H9 (cell line): ENCODE results near the gene CDK15. TPM values are rescaled to one million over a fixed set of nuclear protein-coding genes. Genes with fewer than 3 reads are reported as not detected.

ENCODE experiments used
- DNase-seq: peaks from one replicate; pipeline ENCODE4 v3.0.0-alpha.2; 2017
- H2AFZ ChIP-seq: one replicate; pipeline ENCODE4 v1.6.1; 2013; ENCODE audit warnings: mild to moderate bottlenecking, low read length, control low read depth, moderate library complexity
- H2AK5ac ChIP-seq: 2 replicates; pipeline ENCODE4 v1.6.1; 2013; ENCODE audit warnings: low read length, control low read depth, mixed read lengths; ENCODE audit not compliant: insufficient read length
- H2BK120ac ChIP-seq: one replicate; pipeline ENCODE4 v1.6.1; 2013; ENCODE audit warnings: low read depth, mild to moderate bottlenecking, low read length, control low read depth, inconsistent platforms; ENCODE audit not compliant: poor library complexity, severe bottlenecking
- H2BK12ac ChIP-seq: 2 replicates; pipeline ENCODE4 v1.6.1; 2013; ENCODE audit warnings: low read length, control low read depth, mixed read lengths, low read depth; ENCODE audit not compliant: insufficient read length
- H2BK15ac ChIP-seq: 2 replicates; pipeline ENCODE4 v1.6.1; 2013; ENCODE audit warnings: low read depth, low read length, control low read depth
- H2BK20ac ChIP-seq: one replicate; pipeline ENCODE4 v1.6.1; 2013; ENCODE audit warnings: low read depth, mild to moderate bottlenecking, low read length, control low read depth, inconsistent platforms; ENCODE audit not compliant: poor library complexity, severe bottlenecking
- H2BK5ac ChIP-seq: 2 replicates; pipeline ENCODE4 v1.6.1; 2013; ENCODE audit warnings: low read length, control low read depth, mixed read lengths; ENCODE audit not compliant: insufficient read length
- H3K14ac ChIP-seq: 2 replicates; pipeline ENCODE4 v1.6.1; 2013; ENCODE audit warnings: low read length, control low read depth; ENCODE audit not compliant: insufficient read depth
- H3K18ac ChIP-seq: 2 replicates; pipeline ENCODE4 v1.6.1; 2013; ENCODE audit warnings: low read depth, mild to moderate bottlenecking, mixed read lengths, low read length, control low read depth; ENCODE audit not compliant: insufficient read length
- H3K23ac ChIP-seq: 2 replicates; pipeline ENCODE4 v1.6.1; 2013; ENCODE audit warnings: low read length, control low read depth, mixed read lengths, low read depth; ENCODE audit not compliant: insufficient read length
- H3K23me2 ChIP-seq: 2 replicates; pipeline ENCODE4 v1.6.1; 2013; ENCODE audit warnings: low read depth, mild to moderate bottlenecking, mixed read lengths, low read length, control low read depth; ENCODE audit not compliant: insufficient read length, poor library complexity, severe bottlenecking
- H3K27ac ChIP-seq: 2 replicates; pipeline ENCODE4 v1.5.1; 2013; ENCODE audit warnings: low read length, control low read depth, mixed read lengths, low read depth; ENCODE audit not compliant: insufficient read length
- H3K27me3 ChIP-seq: 2 replicates; pipeline ENCODE4 v1.6.1; 2013; ENCODE audit warnings: low read length, control low read depth, inconsistent platforms; ENCODE audit not compliant: insufficient read depth
- H3K4ac ChIP-seq: 2 replicates; pipeline ENCODE4 v1.6.1; 2013; ENCODE audit warnings: low read depth, mild to moderate bottlenecking, control low read depth, inconsistent platforms, low read length, moderate library complexity
- H3K4me1 ChIP-seq: 2 replicates; pipeline ENCODE4 v1.6.1; 2013; ENCODE audit warnings: low read length, control low read depth, inconsistent platforms; ENCODE audit not compliant: insufficient read depth
- H3K4me2 ChIP-seq: 2 replicates; pipeline ENCODE4 v1.6.1; 2013; ENCODE audit warnings: low read length, control low read depth, mixed read lengths; ENCODE audit not compliant: insufficient read length, insufficient read depth
- H3K56ac ChIP-seq: 2 replicates; pipeline ENCODE4 v1.6.1; 2013; ENCODE audit warnings: low read depth, mild to moderate bottlenecking, mixed read lengths, low read length, control low read depth; ENCODE audit not compliant: insufficient read length
- H3K79me1 ChIP-seq: 2 replicates; pipeline ENCODE4 v1.6.1; 2013; ENCODE audit warnings: low read depth, mild to moderate bottlenecking, moderate library complexity, low read length, control low read depth, inconsistent platforms; ENCODE audit not compliant: insufficient read depth, poor library complexity, severe bottlenecking
- H3K79me2 ChIP-seq: 2 replicates; pipeline ENCODE4 v1.6.1; 2013; ENCODE audit warnings: low read length, control low read depth, inconsistent platforms; ENCODE audit not compliant: insufficient read depth
- H3K9ac ChIP-seq: 2 replicates; pipeline ENCODE4 v1.6.1; 2013; ENCODE audit warnings: low read length, control low read depth, mixed read lengths; ENCODE audit not compliant: insufficient read length; ENCODE audit errors: extremely low read depth
- H3K9me3 ChIP-seq: one replicate; pipeline ENCODE4 v1.6.1; 2013; ENCODE audit warnings: low read depth, low read length, inconsistent platforms; ENCODE audit not compliant: control insufficient read depth
- H3T11ph ChIP-seq: one replicate; pipeline ENCODE4 v1.6.1; 2013; ENCODE audit warnings: mild to moderate bottlenecking, low read length, control low read depth, inconsistent platforms
- H4K20me1 ChIP-seq: one replicate; pipeline ENCODE4 v1.6.1; 2013; ENCODE audit not compliant: control insufficient read depth, insufficient read length, insufficient read depth
- H4K5ac ChIP-seq: 2 replicates; pipeline ENCODE4 v1.6.1; 2013; ENCODE audit warnings: low read depth, mild to moderate bottlenecking, mixed read lengths, low read length, control low read depth; ENCODE audit not compliant: insufficient read length
- H4K8ac ChIP-seq: replicated peaks from 2 replicates; pipeline ENCODE4 v1.6.1; 2013; ENCODE audit warnings: low read length, control low read depth, mixed read lengths, low read depth; ENCODE audit not compliant: insufficient read length
- H4K91ac ChIP-seq: 2 replicates; pipeline ENCODE4 v1.6.1; 2013; ENCODE audit warnings: low read depth, mild to moderate bottlenecking, moderate library complexity, mixed read lengths, low read length, control low read depth; ENCODE audit not compliant: insufficient read length
- H3K27ac Mint-ChIP-seq, 3 experiments: 2 replicates in 2 of 3; 3 replicates in 1 of 3; pipeline ENCODE4 v1.8.0; 2020 to 2021; ENCODE audit warnings: mixed read lengths in 3 of 3, mild to moderate bottlenecking in 1 of 3, moderate library complexity in 1 of 3
- H3K27me3 Mint-ChIP-seq: 2 replicates; pipeline ENCODE4 v1.8.0; 2021; ENCODE audit warnings: low read depth, mild to moderate bottlenecking, moderate library complexity, mixed read lengths
- H3K36me3 Mint-ChIP-seq, 3 experiments: 2 replicates in 2 of 3; 3 replicates in 1 of 3; pipeline ENCODE4 v1.8.0; 2020 to 2021; ENCODE audit warnings: low read depth in 3 of 3, mixed read lengths in 3 of 3; ENCODE audit not compliant: insufficient read depth in 1 of 3
- H3K4me1 Mint-ChIP-seq, 2 experiments: 2 replicates each; pipeline ENCODE4 v1.8.0; 2020; ENCODE audit warnings: mixed read lengths in 2 of 2
- H3K4me3 Mint-ChIP-seq, 2 experiments: 2 replicates in 1 of 2; 3 replicates in 1 of 2; pipeline ENCODE4 v1.8.0; 2020 to 2021; ENCODE audit warnings: mild to moderate bottlenecking in 2 of 2, mixed read lengths in 2 of 2, moderate library complexity in 1 of 2
- H3K9me3 Mint-ChIP-seq, 2 experiments: 2 replicates in 1 of 2; 3 replicates in 1 of 2; pipeline ENCODE4 v1.8.0; 2020; ENCODE audit warnings: mild to moderate bottlenecking in 2 of 2, mixed read lengths in 2 of 2, moderate library complexity in 1 of 2
- CTCF ChIP-seq: fragments of 200-600 bp; sonication (generic); conservative IDR thresholded peaks from 3 replicates; pipeline ENCODE4 v1.8.0; 2021; ENCODE audit warnings: antibody characterized with exemption, mild to moderate bottlenecking
- WGBS: extraction: QIAGEN DNeasy Blood & Tissue Kit; methylation state at CpG from one replicate; pipeline ENCODE4 v1.1.7; 2013; ENCODE audit warnings: missing lambda C conversion rate, low lambda C conversion rate, mixed read lengths; ENCODE audit not compliant: insufficient read length; ENCODE audit errors: extremely low coverage; 5-methylcytosine and 5-hydroxymethylcytosine counted together
- total RNA-seq: library from RNA; stranded (reverse); gene quantifications from 2 replicates; pipeline ENCODE4 v1.2.1, GENCODE V29; 2021

Gene CDK15
- total RNA-seq, 1 experiment from 2014 or later = not detected

DNA sequence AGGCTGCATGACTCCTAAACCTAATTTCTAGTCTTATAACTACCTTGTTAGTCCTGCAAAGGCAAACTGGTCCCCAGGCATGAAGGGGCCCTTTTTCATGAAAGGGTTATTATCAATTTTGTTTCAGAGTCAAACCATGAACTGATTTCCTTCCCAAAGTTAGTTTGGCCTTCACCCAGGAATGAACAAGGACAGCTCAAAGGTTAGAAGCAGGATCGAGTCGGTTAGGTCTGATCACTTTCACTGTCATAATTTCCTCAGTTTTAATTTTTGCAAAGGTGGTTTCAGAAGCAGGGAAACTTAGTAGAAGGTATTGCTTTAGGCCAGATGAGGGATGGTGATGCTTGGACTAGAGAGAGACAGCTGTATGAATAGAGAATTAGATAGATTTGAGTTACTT, 16.9 kb upstream of the CDK15 start:
- Histone ChIP-seq H4K8ac (no peak overlapping the region), H3K4ac (no peak overlapping the region), H2BK120ac (no peak overlapping the region), H3K27me3 (no peaks in the 10 kb centered on the region), H3K27ac (no peak overlapping the region), H2BK5ac (no peak overlapping the region), H3K18ac (no peak overlapping the region), H3K23me2 (no peaks in the 10 kb centered on the region), H2BK12ac (no peak overlapping the region), H3K4me2 (no peak overlapping the region), H3T11ph (no peak overlapping the region), H2BK20ac (no peak overlapping the region), H3K79me1 (no peaks in the 10 kb centered on the region), H3K56ac (no peak overlapping the region), H4K20me1 (no peaks in the 10 kb centered on the region), H3K14ac (no peak overlapping the region), H3K9ac (no peak overlapping the region), H4K5ac (no peak overlapping the region), H2AK5ac (no peak overlapping the region), H3K23ac (no peak overlapping the region), H2AFZ (no peak overlapping the region), H3K9me3 (no peaks in the 10 kb centered on the region), H3K4me1 (no peaks in the 10 kb centered on the region), H3K79me2 (no peaks in the 10 kb centered on the region), H4K91ac (no peak overlapping the region), H2BK15ac (no peak overlapping the region)
- Mint-ChIP-seq H3K9me3 (no peaks in the 10 kb centered on the region), H3K4me1 (no peaks in the 10 kb centered on the region), H3K36me3 (no peaks in the 10 kb centered on the region), H3K4me3 (no peak overlapping the region), H3K27me3 (peaks cover 3% of the 10 kb centered on the region; the same call in 1 of the 2 replicates), H3K27ac (no peak overlapping the region)
- no peak for TF ChIP-seq CTCF
- DNase-seq = no peak
- WGBS = no CpG with 5 or more reads among the region's 2 CpGs
